Activated CD4-positive, alpha-beta T cell treated with anti-CD3 and anti-CD28 coated beads, Interleukin-2, Interleukin-6, amounts not matched to agents 100 ng/mL and 50 ng/mL, durations not matched to agents 16 hours and 8 hours (primary cell): Measurements from ENCODE around the gene KLRK1.
"Not testable (repeated sequence)": the region's sequence is repeated elsewhere in the genome, so short reads cannot be mapped to it uniquely, and the experiment has no call there.

Experiments used
- DNase-seq: peaks from one replicate; pipeline ENCODE4 v3.0.0-alpha.2; 2020

KLRK1 gene

DNA sequence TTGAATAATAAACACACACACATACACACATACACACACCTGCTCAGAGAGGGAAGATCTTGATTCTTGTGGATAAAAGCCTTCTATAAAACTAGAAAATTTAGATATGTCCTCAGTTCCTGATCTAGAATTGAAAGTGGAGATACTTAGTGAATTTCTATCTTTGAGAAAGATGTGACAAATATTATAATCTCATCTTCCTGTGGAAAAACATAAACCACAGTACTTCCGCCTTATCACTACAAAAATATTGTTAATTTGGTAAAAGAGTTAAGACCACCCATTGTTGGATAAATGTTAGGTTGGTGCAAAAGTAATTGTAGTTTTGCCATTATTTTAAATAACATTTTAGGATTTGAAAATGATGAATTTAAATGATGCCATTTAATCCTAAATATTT, at the start of gene KLRK1:
Gene KLRK1 (minus strand): TSS at position 138 of the 400 bp plus-strand sequence. CDS start 1,231 bp downstream, outside the sequence.
- no peak for DNase-seq

- DNase-seq: not testable (repeated sequence)
Measured at GRCh38 chr12:10437601-10438000, 47.8 kb upstream of the KLRK1 start.

DNA sequence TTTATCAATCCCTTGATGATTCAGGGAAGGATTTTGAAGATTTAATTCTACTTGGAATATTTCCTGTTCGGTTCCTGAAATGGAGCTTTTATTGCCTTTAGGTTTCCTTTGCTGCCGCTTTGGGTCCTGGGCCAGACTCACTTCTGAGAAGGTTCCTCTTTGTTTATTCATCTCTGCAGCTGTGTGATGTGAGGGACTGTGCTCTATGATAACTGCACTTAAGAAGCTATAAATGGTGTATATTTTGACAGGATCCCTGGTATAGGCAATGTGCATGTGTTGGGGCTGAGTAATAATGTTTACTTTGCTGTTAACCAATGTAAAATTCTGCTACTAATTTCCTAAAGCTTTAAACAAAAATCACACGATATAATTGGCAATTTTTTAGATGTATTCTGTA, 46.0 kb upstream of the KLRK1 start, which contains the start of gene KLRC2:
Gene KLRC2 (minus strand): TSS at position 195 of the 400 bp plus-strand sequence. CDS start 24 bp downstream, at position 171.
- not testable (repeated sequence) for DNase-seq

DNA sequence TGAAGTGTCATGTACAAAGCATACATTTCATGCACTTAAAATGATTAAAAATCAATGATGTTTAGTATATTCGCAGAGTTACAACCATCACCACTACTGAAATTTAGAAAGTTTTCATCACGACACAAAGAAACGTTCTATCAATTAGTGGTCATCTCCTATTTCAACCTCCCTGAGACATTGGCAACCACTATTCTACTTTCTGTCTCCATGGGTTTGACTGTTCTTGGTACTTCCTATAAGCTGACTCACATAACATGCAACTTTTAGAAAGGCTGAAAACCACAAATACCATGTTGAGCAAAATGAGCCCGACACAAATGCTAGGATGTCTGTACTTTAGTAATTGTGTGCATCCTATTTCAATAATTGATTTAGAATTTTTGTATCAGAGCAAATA, 40.8 kb upstream of the KLRK1 start:
- DNase-seq: not testable (repeated sequence)

DNA sequence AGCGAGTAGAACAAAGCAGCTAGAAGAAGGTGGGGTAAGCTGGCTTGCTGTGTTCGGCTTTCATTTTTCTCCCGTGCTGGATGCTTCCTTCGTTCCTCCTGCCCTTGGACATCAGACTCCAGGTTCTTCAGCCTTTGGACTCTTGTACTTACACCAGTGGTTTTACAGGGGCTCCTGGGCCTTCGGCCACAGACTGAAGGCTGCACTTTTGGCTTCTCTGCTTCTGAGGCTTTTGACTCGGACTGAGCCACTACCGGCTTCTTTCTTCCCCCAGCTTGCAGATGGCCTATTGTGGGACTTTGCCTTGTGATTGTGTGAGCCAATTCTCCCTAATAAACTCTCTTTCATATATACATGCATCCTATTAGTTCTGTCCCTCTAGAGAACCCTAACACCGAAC, 36.1 kb upstream of the KLRK1 start:
- DNase-seq: not testable (repeated sequence)

GRCh38 chr12:10424260-10424899, 34.5 kb upstream of the KLRK1 start:
- DNase-seq: not testable (repeated sequence)

DNA sequence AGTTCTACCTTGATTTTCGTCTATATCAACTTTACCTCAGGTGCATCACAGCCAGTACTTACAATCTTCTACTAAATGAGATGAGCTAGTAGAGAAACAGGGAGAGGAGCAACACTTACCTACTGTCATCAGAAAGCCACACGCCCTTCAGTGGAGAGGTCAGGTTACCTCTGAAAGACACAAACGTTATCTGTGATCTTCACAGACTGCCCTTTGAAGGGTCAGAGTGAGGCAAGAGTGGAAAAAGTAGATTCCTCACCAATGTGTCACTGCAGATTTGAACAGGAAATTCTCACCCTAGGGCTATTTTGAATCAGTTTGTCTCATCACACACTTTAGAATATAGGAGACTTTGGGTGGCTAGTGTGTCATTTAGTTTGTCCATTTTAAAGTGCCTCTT, 32.3 kb upstream of the KLRK1 start:
- DNase-seq: peak; percentile 9

- DNase-seq: not testable (repeated sequence)
Measured at GRCh38 chr12:10420334-10420733, 30.5 kb upstream of the KLRK1 start, which contains the start of gene KLRC3. KLRC3 (minus strand) TSS chr12:10420595; CDS start chr12:10420550, 45 bp downstream.

DNA sequence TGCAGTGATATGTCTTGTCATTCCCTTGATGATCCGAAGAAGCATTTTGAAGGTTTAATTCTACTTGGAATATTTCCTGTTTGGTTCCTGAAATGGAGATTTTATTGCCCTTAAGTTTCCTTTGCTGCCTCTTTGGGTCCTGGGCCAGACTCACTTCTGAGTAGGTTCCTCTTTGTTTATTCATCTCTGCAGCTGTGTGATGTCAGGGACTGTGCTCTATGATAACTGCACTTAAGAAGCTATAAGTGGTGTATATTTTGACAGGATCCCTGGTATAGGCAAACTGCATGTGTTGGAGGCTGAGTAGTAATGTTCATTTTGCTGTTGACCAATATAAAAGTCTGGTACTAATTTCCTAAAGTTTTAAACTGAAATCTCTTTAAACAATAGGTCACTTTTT, 19.6 kb upstream of the KLRK1 start, which contains the start of gene KLRC4:
Gene KLRC4 (minus strand): TSS at position 366 of the 400 bp plus-strand sequence. CDS start 182 bp downstream, at position 184.
- DNase-seq: no peak

DNA sequence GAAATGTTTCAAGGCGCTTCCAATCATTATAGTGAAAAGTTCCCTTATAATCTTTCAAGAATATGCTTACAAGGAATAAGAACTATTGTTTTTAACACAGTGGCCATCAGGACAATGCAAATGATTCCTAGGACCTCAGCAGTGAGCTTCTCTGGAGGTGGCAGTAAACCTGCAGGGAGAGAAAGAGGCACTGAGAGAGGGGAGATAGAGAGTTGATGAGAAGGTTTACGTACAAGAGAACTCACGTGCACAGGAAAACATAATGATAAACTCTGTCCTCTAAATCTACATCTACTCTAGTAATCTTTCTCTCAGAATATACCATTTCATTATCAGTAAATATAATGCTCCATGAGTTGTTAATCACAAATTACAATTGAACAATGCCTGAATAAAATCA, 19.0 kb upstream of the KLRK1 start:
- no peak for DNase-seq

DNA sequence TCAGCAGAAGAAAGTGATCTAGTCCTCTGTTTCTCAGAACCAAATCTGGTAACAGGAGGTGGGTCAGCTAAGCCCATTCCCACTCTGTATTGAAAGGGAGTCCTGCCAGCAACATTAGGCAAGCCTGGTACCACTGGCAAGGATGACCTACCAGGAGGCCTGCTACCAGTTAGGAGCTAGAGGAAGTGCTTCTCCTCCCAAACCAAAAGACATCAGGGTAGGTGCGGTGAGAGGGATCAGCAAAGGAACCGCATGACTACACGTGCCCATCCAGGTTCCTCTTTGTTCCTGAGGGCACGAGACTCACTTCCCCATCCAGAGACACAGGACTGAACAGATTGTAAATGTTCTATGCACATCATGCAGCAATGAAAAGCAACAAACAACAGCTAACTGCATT, 16.9 kb upstream of the KLRK1 start:
- DNase-seq: no peak

DNA sequence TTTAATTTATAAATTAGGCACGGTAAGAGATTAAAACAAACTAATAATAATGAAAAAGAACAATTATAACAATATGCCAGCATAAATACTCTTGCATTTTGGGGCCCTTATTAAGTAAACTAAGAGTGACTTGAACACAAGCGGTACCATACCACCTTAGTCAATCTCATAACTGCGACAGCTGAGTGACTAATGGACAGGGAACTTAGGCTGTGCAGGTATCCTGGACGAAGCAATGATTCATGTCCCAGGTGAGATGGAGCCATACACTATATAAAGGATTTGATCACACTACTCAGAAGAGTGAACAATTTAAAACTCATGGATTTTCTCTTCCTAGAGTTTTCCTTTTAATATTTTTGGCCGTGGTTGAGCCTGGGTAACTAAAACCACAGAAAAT, 15.5 kb upstream of the KLRK1 start:
- DNase-seq: no peak

GRCh38 chr12:10404798-10405197, 15.0 kb upstream of the KLRK1 start:
- DNase-seq: no peak

- no peak for DNase-seq
Measured at GRCh38 chr12:10400829-10401228, 11.0 kb upstream of the KLRK1 start.

- no peak for DNase-seq
Measured at GRCh38 chr12:10398168-10398567, 8.3 kb upstream of the KLRK1 start.

GRCh38 chr12:10397296-10397695, 7.5 kb upstream of the KLRK1 start:
- DNase-seq: no peak

GRCh38 chr12:10396176-10396575, 6.3 kb upstream of the KLRK1 start:
- not testable (repeated sequence) for DNase-seq

DNA sequence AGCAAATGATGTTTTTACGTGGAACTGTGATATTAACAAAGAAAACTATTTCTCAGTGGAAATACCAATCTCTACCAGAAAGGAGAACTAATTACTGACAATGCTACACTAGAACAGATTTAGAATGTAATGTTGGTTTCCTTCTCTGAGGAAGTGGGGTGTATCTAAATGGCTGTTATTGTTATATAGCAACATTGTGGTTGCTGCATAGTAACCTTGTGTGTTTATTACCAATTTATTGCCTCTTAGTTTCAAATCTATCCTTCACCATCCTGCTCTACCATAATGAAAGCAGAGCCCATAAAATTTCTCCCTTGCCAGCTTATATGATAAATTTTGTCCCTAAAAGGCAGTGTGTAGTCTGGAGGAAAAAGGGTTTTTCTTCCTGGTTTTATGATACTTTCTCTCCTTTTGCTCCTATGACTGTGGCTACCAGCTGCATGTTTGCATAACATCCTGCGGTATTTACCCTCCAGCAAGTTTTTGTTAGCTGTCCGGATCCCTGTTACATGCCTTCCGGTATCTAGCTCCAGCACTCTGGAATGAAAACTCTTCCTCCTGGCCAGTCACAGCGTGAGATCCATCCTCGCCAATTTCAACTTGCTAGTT, 5.7 kb upstream of the KLRK1 start:
- no peak for DNase-seq

GRCh38 chr12:10394531-10395152, 4.8 kb upstream of the KLRK1 start:
- not testable (repeated sequence) for DNase-seq

- no peak for DNase-seq
Measured at GRCh38 chr12:10393291-10393690, 3.5 kb upstream of the KLRK1 start.

DNA sequence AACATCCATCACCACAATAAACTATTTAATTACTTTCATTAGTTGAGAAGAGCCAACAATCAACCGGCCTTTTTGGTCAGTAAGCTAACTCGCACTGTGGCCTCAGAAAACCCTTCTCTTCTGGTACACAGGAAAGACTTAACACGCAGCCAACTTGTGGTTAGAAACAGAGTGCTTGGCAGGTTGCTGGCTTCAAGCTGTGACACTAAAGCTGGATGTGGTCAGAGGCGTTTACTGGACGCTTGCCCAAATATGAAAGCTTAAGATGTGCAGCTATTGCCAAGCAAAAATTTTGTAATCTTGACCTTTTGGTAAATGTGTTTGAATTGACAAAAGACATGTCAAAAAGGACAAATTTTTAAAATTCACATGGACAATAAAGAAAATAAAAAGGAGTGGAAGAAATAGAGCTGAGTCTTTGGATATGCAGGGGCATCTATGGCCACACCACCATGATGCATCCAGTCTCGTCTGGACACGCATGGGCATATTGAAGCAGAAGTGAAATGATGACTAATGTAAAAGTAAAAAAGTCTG, 2.6 kb upstream of the KLRK1 start:
- no peak for DNase-seq

DNA sequence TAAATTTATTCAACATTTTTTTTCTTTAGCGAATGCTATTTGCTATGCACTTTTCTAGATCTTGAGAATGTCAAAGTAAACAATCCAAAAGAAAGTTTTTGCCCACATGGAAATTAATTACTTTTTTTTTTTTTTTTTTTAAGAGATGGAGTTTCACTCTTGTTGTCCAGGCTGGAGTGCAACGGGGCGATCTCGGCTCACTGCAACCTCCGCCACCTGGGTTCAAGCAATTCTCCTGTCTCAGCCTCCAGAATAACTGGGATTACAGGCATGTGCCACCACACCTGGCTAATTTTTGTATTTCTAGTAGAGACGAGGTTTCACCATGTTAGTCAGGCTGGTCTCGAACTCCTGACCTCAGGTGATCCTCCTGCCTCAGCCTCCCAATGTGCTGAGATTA, 1.1 kb upstream of the KLRK1 start:
- not testable (repeated sequence) for DNase-seq

DNA sequence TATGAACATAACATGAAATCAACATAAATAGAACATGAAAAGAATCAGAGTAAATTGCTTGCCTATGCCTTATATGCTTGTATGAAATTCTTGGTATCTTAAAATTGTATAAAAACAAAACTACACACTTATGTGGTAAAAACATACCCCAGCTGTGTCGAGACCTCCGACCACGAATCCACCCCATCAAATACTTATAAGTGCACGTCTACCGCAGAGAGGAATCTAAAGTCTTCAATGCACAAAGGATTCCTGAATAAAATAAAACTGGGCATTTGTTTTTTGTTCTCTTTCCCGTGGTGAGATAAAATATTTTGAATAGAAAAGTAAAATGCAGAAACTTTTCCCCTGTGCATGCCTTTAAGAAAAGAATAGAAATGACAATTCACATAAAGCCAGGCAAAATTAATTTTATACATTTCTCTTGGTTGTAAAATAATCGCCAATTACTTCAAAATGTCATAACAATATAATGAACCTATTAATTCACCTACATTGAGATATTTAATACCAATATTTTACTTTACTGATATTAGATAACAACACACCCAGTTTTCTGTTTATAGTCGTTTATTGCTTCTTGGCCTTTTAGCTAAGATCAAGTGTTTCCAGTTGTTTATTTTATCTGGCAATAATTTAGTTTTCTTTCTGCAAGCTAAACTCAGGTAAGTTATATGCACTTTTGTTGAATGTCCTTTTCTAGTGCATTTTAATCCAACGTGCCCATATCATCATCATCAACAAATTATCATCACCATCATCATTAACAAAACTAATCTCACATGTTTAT, 1.0 kb downstream of the KLRK1 start:
- DNase-seq: no peak
